H1 (cell line): Measurements from ENCODE around the gene MYCBP2. TPM values are rescaled to one million over a fixed set of nuclear protein-coding genes. Genes with fewer than 3 reads are reported as not detected.

Source experiments
- CTCF ChIA-PET: fragments of 300-600 bp; sonication (Branson Sonifier 250); formaldehyde crosslinking; loops from one replicate; lab custom pipeline; 2021; ENCODE audit not compliant: partially characterized antibody; lab: Charles Lee
- POLR2A ChIA-PET: fragments of 300-600 bp; sonication (Branson Sonifier 250); formaldehyde crosslinking; loops from one replicate; lab custom pipeline; 2021; ENCODE audit warnings: inconsistent platforms; ENCODE audit not compliant: partially characterized antibody; lab: Charles Lee
- DNase-seq, 2 experiments: peaks; one replicate each; pipeline versions ENCODE4 v3.0.0 to v3.0.0-alpha.2; 2010 to 2022; ENCODE audit warnings: low spot score in 2 of 2, low read depth in 1 of 2, mixed read lengths in 1 of 2
- FAIRE-seq: peaks from 2 replicates; lab custom pipeline; 2011; peaks lifted over from hg19 to GRCh38; lab: Jason Lieb, UNC
- H2AFZ ChIP-seq: 2 replicates; pipeline ENCODE4 v1.8.1; 2012; ENCODE audit warnings: low read length, inconsistent platforms
- H2AK5ac ChIP-seq: 2 replicates; pipeline ENCODE4 v1.6.1; 2013; ENCODE audit warnings: low read depth, low read length
- H2BK120ac ChIP-seq: replicated peaks from 2 replicates; pipeline ENCODE3; 2013; ENCODE audit warnings: low read depth, low read length, inconsistent platforms
- H2BK12ac ChIP-seq: 2 replicates; pipeline ENCODE4 v1.6.1; 2013; ENCODE audit warnings: low read depth, low read length
- H2BK15ac ChIP-seq: 2 replicates; pipeline ENCODE4 v1.6.1; 2013; ENCODE audit warnings: low read length
- H2BK20ac ChIP-seq: 2 replicates; pipeline ENCODE4 v1.6.1; 2013; ENCODE audit warnings: low read length
- H2BK5ac ChIP-seq: 2 replicates; pipeline ENCODE4 v1.6.1; 2013; ENCODE audit warnings: low read depth, low read length
- H3K14ac ChIP-seq: 2 replicates; pipeline ENCODE4 v1.6.1; 2013; ENCODE audit warnings: inconsistent platforms; ENCODE audit not compliant: insufficient read length
- H3K18ac ChIP-seq: 2 replicates; pipeline ENCODE4 v1.6.1; 2013; ENCODE audit warnings: low read length; ENCODE audit errors: extremely low read depth
- H3K23ac ChIP-seq: 2 replicates; pipeline ENCODE4 v1.6.1; 2013; ENCODE audit warnings: inconsistent platforms; ENCODE audit not compliant: insufficient read length
- H3K23me2 ChIP-seq: 2 replicates; pipeline ENCODE4 v1.6.1; 2013; ENCODE audit warnings: low read depth, low read length
- H3K27ac ChIP-seq: 2 replicates; pipeline ENCODE4 v1.6.1; 2011; ENCODE audit warnings: low read depth, low read length, inconsistent platforms
- H3K27me3 ChIP-seq, 4 experiments: replicated peaks in 1 of 4; 1 replicate in 1 of 4; 2 replicates in 3 of 4; pipeline versions ENCODE4 v1.6.1 to v1.8.1; 2011 to 2013; ENCODE audit warnings: low read length in 3 of 4, mild to moderate bottlenecking in 3 of 4, inconsistent platforms in 2 of 4, mixed read lengths in 2 of 4, moderate library complexity in 1 of 4; ENCODE audit not compliant: control insufficient read depth in 3 of 4, insufficient read depth in 3 of 4; ENCODE audit errors: extremely low read depth in 1 of 4
- H3K36me3 ChIP-seq, 4 experiments: 2 replicates each; pipeline versions ENCODE4 v1.6.1 to v1.8.1; 2011 to 2013; ENCODE audit warnings: mild to moderate bottlenecking in 4 of 4, low read length in 3 of 4, moderate library complexity in 2 of 4, control low read depth in 1 of 4, inconsistent platforms in 1 of 4; ENCODE audit not compliant: insufficient read depth in 4 of 4, control insufficient read depth in 2 of 4
- H3K4ac ChIP-seq: replicated peaks from 2 replicates; pipeline ENCODE3; 2013; ENCODE audit warnings: low read length, low read depth, mixed read lengths, inconsistent platforms; ENCODE audit not compliant: insufficient read length
- H3K4me1 ChIP-seq, 4 experiments: replicated peaks in 1 of 4; 1 replicate in 1 of 4; 2 replicates in 3 of 4; pipeline versions ENCODE4 v1.6.1 to v1.8.1; 2011 to 2013; ENCODE audit warnings: low read length in 3 of 4, inconsistent platforms in 2 of 4, mixed read lengths in 1 of 4; ENCODE audit not compliant: insufficient read depth in 4 of 4, control insufficient read depth in 3 of 4
- H3K4me2 ChIP-seq, 2 experiments: 2 replicates each; pipeline versions ENCODE4 v1.6.1 to v1.8.1; 2011 to 2013; ENCODE audit warnings: low read depth in 2 of 2, low read length in 2 of 2, control low read depth in 1 of 2, inconsistent platforms in 1 of 2, mild to moderate bottlenecking in 1 of 2; ENCODE audit not compliant: insufficient read depth in 1 of 2
- H3K4me3 ChIP-seq, 4 experiments: fragments of 200-600, 300-600 bp in 1 of 4; sonication (generic), shearing (Covaris generic), sonication (Bioruptor Twin) in 1 of 4; 2 replicates each; pipeline versions ENCODE4 v1.5.1 to v1.8.1; 2011 to 2016; ENCODE audit warnings: low read length in 4 of 4, low read depth in 3 of 4, control low read depth in 2 of 4, inconsistent platforms in 2 of 4, mild to moderate bottlenecking in 2 of 4, mixed read lengths in 1 of 4, moderate library complexity in 1 of 4; ENCODE audit not compliant: insufficient read depth in 2 of 4; ENCODE audit errors: extremely low read depth in 1 of 4
- H3K56ac ChIP-seq: replicated peaks from 2 replicates; pipeline ENCODE3; 2013; ENCODE audit warnings: low read depth, mild to moderate bottlenecking, mixed read lengths, low read length, inconsistent platforms; ENCODE audit not compliant: insufficient read length
- H3K79me1 ChIP-seq: 2 replicates; pipeline ENCODE4 v1.6.1; 2013; ENCODE audit warnings: low read depth, low read length, control low read depth
- H3K79me2 ChIP-seq, 2 experiments: 2 replicates each; pipeline versions ENCODE4 v1.6.1 to v1.8.1; 2012 to 2013; ENCODE audit warnings: low read length in 2 of 2, mild to moderate bottlenecking in 2 of 2, inconsistent platforms in 1 of 2; ENCODE audit not compliant: insufficient read depth in 2 of 2, control insufficient read depth in 1 of 2
- H3K9ac ChIP-seq, 4 experiments: replicated peaks in 1 of 4; 1 replicate in 1 of 4; 2 replicates in 3 of 4; pipeline versions ENCODE4 v1.6.1 to v1.8.1; 2011 to 2013; ENCODE audit warnings: low read depth in 3 of 4, low read length in 3 of 4, control low read depth in 2 of 4, mild to moderate bottlenecking in 2 of 4, moderate library complexity in 2 of 4, inconsistent platforms in 1 of 4; ENCODE audit errors: extremely low read depth in 1 of 4
- H3K9me3 ChIP-seq, 2 experiments: 2 replicates each; pipeline versions ENCODE4 v1.6.1 to v1.8.1; 2012 to 2013; ENCODE audit warnings: mild to moderate bottlenecking in 2 of 2, moderate library complexity in 2 of 2, control low read depth in 1 of 2, inconsistent platforms in 1 of 2, low read depth in 1 of 2, low read length in 1 of 2, mixed read lengths in 1 of 2; ENCODE audit not compliant: insufficient read depth in 2 of 2
- H4K20me1 ChIP-seq, 2 experiments: replicated peaks in 1 of 2; 2 replicates each; pipeline versions ENCODE3 to v1.8.1; 2011 to 2013; ENCODE audit warnings: inconsistent platforms in 2 of 2, low read length in 2 of 2, mild to moderate bottlenecking in 1 of 2; ENCODE audit not compliant: insufficient read depth in 2 of 2, control insufficient read depth in 1 of 2
- H4K5ac ChIP-seq: 2 replicates; pipeline ENCODE4 v1.6.1; 2013; ENCODE audit warnings: low read length, low read depth, mixed read lengths, inconsistent platforms; ENCODE audit not compliant: insufficient read length
- H4K8ac ChIP-seq: 2 replicates; pipeline ENCODE4 v1.8.0; 2013; ENCODE audit warnings: mild to moderate bottlenecking, moderate library complexity, low read length, inconsistent platforms; ENCODE audit not compliant: insufficient read depth; ENCODE audit errors: extremely low read depth
- H4K91ac ChIP-seq: replicated peaks from 2 replicates; pipeline ENCODE3; 2013; ENCODE audit warnings: low read length, mixed read lengths, inconsistent platforms; ENCODE audit not compliant: insufficient read length
- CEBPB ChIP-seq: IDR thresholded peaks from 2 replicates; pipeline ENCODE4 v1.6.1; 2012; ENCODE audit warnings: low read depth, low read length
- E2F6 ChIP-seq: IDR thresholded peaks from 2 replicates; pipeline ENCODE4 v1.6.1; 2012; ENCODE audit warnings: inconsistent platforms
- EGR1 ChIP-seq: IDR thresholded peaks from 2 replicates; pipeline ENCODE4 v1.6.1; 2011; ENCODE audit warnings: low read depth, low read length, borderline replicate concordance
- JUN ChIP-seq: IDR thresholded peaks from 2 replicates; pipeline ENCODE4 v1.6.1; 2011; ENCODE audit warnings: low read depth, mild to moderate bottlenecking, improper control_type of control experiment, low read length
- POLR2AphosphoS5 ChIP-seq: IDR thresholded peaks from 2 replicates; pipeline ENCODE4 v1.6.1; 2011; ENCODE audit warnings: low read depth, low read length
- RXRA ChIP-seq: IDR thresholded peaks from 2 replicates; pipeline ENCODE4 v1.6.1; 2011; ENCODE audit warnings: low read depth, mild to moderate bottlenecking, low read length, moderate library complexity; ENCODE audit not compliant: insufficient read depth
- SIN3A ChIP-seq, 2 experiments: IDR thresholded peaks in 1 of 2; conservative IDR thresholded peaks in 1 of 2; 2 replicates each; pipeline ENCODE4 v1.6.1; 2011 to 2012; ENCODE audit warnings: low read length in 2 of 2, improper control_type of control experiment in 1 of 2, low read depth in 1 of 2, mild to moderate bottlenecking in 1 of 2
- SP1 ChIP-seq: IDR thresholded peaks from 2 replicates; pipeline ENCODE4 v1.6.1; 2011; ENCODE audit warnings: low read depth, low read length
- TAF7 ChIP-seq: optimal IDR thresholded peaks from 2 replicates; pipeline ENCODE3; 2011; ENCODE audit warnings: low read depth, mild to moderate bottlenecking, inconsistent platforms, low read length, moderate library complexity, borderline replicate concordance
- WGBS, 2 experiments: shearing (Covaris generic) in 1 of 2; methylation state at CpG; one replicate each; pipeline versions ENCODE4 v1.1.6 to v1.1.7; 2013 to 2015; ENCODE audit warnings: low lambda C conversion rate in 2 of 2, mixed read lengths in 2 of 2, inconsistent platforms in 1 of 2, low coverage in 1 of 2, missing lambda C conversion rate in 1 of 2; ENCODE audit not compliant: insufficient replicate concordance in 2 of 2, insufficient coverage in 1 of 2, insufficient read length in 1 of 2; ENCODE audit errors: extremely low coverage in 1 of 2, missing lambda C conversion rate in 1 of 2; 5-methylcytosine and 5-hydroxymethylcytosine counted together
- polyA plus RNA-seq, 7 experiments: library from polyadenylated mRNA; depleted of rRNA in 3 of 7; stranded (reverse) in 5 of 7; unstranded in 2 of 7; fragments of >200 nt in 5 of 7; fragments of 200-250 nt in 2 of 7; gene quantifications; 1 replicate in 5 of 7; 2 replicates in 1 of 7; 4 replicates in 1 of 7; pipeline versions ENCODE4 v1.2.1 to v1.2.3, GENCODE V29; 2011 to 2013; ENCODE audit warnings: missing spikeins in 2 of 7, mixed read lengths in 2 of 7
- total RNA-seq: library from RNA; stranded (reverse); fragmentation: NEBNext Ultra II Directional; extraction: Animal tissue kit (Norgen Biotek cat#: 25700); gene quantifications from 2 replicates; pipeline ENCODE4 v1.2.1, GENCODE V29; 2021
- TF ChIP-seq, protein P1 (sequence below): IDR thresholded peaks from 2 replicates; pipeline ENCODE4 v1.6.1; 2012; ENCODE audit warnings: low read length, inconsistent platforms

Gene MYCBP2
- total and polyA plus RNA-seq, 2 of the 8 experiments (the other 6 are each of a cell fraction or from before 2014, with no cell fraction given), result 19.0 to 52.1 TPM

GRCh38 chr13:77285098-77285497 is 41.8 kb downstream of the MYCBP2 start:
- Histone ChIP-seq H3K23me2 (no peaks in the 10 kb centered on the region), H4K8ac (no peak overlapping the region), H3K23ac (no peak overlapping the region), H3K79me1 (no peaks in the 10 kb centered on the region), H3K4me3 (no peak overlapping the region), H3K79me2 (no peaks in the 10 kb centered on the region), H3K9ac (no peak overlapping the region), H3K14ac (no peak overlapping the region), H2BK12ac (no peak overlapping the region), H2BK20ac (no peak overlapping the region), H4K91ac (no peak overlapping the region), H3K56ac (no peak overlapping the region), H3K4me2 (no peak overlapping the region), H2BK5ac (no peak overlapping the region), H3K27me3 (no peaks in the 10 kb centered on the region), H3K4ac (no peak overlapping the region)
- 91% methylated on average over 1 of the region's 1 CpG; no CpG with 5 or more reads in 1 of the 2 experiments for WGBS, 2 experiments
- FAIRE-seq (no peak), DNase-seq (no peak)
- CTCF ChIA-PET, result no interaction called here
- no peak for TF ChIP-seq POLR2AphosphoS5
- TF ChIP-seq RXRA, result no peak
- TF ChIP-seq CEBPB, result no peak
- TF ChIP-seq JUN, result no peak
- TF ChIP-seq SP1, result no peak
- no peak for TF ChIP-seq EGR1
- TF ChIP-seq E2F6, result no peak
- TF ChIP-seq TAF7, result no peak
- no peak for TF ChIP-seq SIN3A (conservative IDR thresholded peaks at IDR 0.05 in 1 of 2, IDR thresholded peaks at IDR 0.05 in 1 of 2; ENCODE audit: low read depth in 1 of 2, low read length in 2 of 2)
- TF ChIP-seq, protein P1, sequence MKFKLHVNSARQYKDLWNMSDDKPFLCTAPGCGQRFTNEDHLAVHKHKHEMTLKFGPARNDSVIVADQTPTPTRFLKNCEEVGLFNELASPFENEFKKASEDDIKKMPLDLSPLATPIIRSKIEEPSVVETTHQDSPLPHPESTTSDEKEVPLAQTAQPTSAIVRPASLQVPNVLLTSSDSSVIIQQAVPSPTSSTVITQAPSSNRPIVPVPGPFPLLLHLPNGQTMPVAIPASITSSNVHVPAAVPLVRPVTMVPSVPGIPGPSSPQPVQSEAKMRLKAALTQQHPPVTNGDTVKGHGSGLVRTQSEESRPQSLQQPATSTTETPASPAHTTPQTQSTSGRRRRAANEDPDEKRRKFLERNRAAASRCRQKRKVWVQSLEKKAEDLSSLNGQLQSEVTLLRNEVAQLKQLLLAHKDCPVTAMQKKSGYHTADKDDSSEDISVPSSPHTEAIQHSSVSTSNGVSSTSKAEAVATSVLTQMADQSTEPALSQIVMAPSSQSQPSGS, result no peak
- TF ChIP-seq, all 59 proteins: peak for 0
- no peak overlapping the region for H4K5ac ChIP-seq
- no peaks in the 10 kb centered on the region for H3K36me3 ChIP-seq
- H2BK120ac ChIP-seq, result no peak overlapping the region
- no peaks in the 10 kb centered on the region for H4K20me1 ChIP-seq
- H3K4me1 ChIP-seq, result no peaks in the 10 kb centered on the region; a peak in 1 of 7 replicates
- POLR2A ChIA-PET, result no interaction called here
- no peak overlapping the region for H2AK5ac ChIP-seq
- no peak overlapping the region for H2AFZ ChIP-seq
- H3K9me3 ChIP-seq, result no peaks in the 10 kb centered on the region
- no peak overlapping the region for H3K27ac ChIP-seq
- H3K18ac ChIP-seq, result no peak overlapping the region
- no peak overlapping the region for H2BK15ac ChIP-seq
